H9 (cell line): ENCODE measurements around the gene CAMK1G. TPM values are rescaled to one million over a fixed set of nuclear protein-coding genes. Genes with fewer than 3 reads are reported as not detected.

ENCODE experiments used
- DNase-seq: peaks from one replicate; pipeline ENCODE4 v3.0.0-alpha.2; 2017
- H2AFZ ChIP-seq: one replicate; pipeline ENCODE4 v1.6.1; 2013; ENCODE audit warnings: mild to moderate bottlenecking, low read length, control low read depth, moderate library complexity
- H2AK5ac ChIP-seq: 2 replicates; pipeline ENCODE4 v1.6.1; 2013; ENCODE audit warnings: low read length, control low read depth, mixed read lengths; ENCODE audit not compliant: insufficient read length
- H2BK120ac ChIP-seq: one replicate; pipeline ENCODE4 v1.6.1; 2013; ENCODE audit warnings: low read depth, mild to moderate bottlenecking, low read length, control low read depth, inconsistent platforms; ENCODE audit not compliant: poor library complexity, severe bottlenecking
- H2BK12ac ChIP-seq: 2 replicates; pipeline ENCODE4 v1.6.1; 2013; ENCODE audit warnings: low read length, control low read depth, mixed read lengths, low read depth; ENCODE audit not compliant: insufficient read length
- H2BK15ac ChIP-seq: 2 replicates; pipeline ENCODE4 v1.6.1; 2013; ENCODE audit warnings: low read depth, low read length, control low read depth
- H2BK20ac ChIP-seq: one replicate; pipeline ENCODE4 v1.6.1; 2013; ENCODE audit warnings: low read depth, mild to moderate bottlenecking, low read length, control low read depth, inconsistent platforms; ENCODE audit not compliant: poor library complexity, severe bottlenecking
- H2BK5ac ChIP-seq: 2 replicates; pipeline ENCODE4 v1.6.1; 2013; ENCODE audit warnings: low read length, control low read depth, mixed read lengths; ENCODE audit not compliant: insufficient read length
- H3K14ac ChIP-seq: 2 replicates; pipeline ENCODE4 v1.6.1; 2013; ENCODE audit warnings: low read length, control low read depth; ENCODE audit not compliant: insufficient read depth
- H3K18ac ChIP-seq: 2 replicates; pipeline ENCODE4 v1.6.1; 2013; ENCODE audit warnings: low read depth, mild to moderate bottlenecking, mixed read lengths, low read length, control low read depth; ENCODE audit not compliant: insufficient read length
- H3K23ac ChIP-seq: 2 replicates; pipeline ENCODE4 v1.6.1; 2013; ENCODE audit warnings: low read length, control low read depth, mixed read lengths, low read depth; ENCODE audit not compliant: insufficient read length
- H3K23me2 ChIP-seq: 2 replicates; pipeline ENCODE4 v1.6.1; 2013; ENCODE audit warnings: low read depth, mild to moderate bottlenecking, mixed read lengths, low read length, control low read depth; ENCODE audit not compliant: insufficient read length, poor library complexity, severe bottlenecking
- H3K27ac ChIP-seq: 2 replicates; pipeline ENCODE4 v1.5.1; 2013; ENCODE audit warnings: low read length, control low read depth, mixed read lengths, low read depth; ENCODE audit not compliant: insufficient read length
- H3K27me3 ChIP-seq: 2 replicates; pipeline ENCODE4 v1.6.1; 2013; ENCODE audit warnings: low read length, control low read depth, inconsistent platforms; ENCODE audit not compliant: insufficient read depth
- H3K4ac ChIP-seq: 2 replicates; pipeline ENCODE4 v1.6.1; 2013; ENCODE audit warnings: low read depth, mild to moderate bottlenecking, control low read depth, inconsistent platforms, low read length, moderate library complexity
- H3K4me1 ChIP-seq: 2 replicates; pipeline ENCODE4 v1.6.1; 2013; ENCODE audit warnings: low read length, control low read depth, inconsistent platforms; ENCODE audit not compliant: insufficient read depth
- H3K4me2 ChIP-seq: 2 replicates; pipeline ENCODE4 v1.6.1; 2013; ENCODE audit warnings: low read length, control low read depth, mixed read lengths; ENCODE audit not compliant: insufficient read length, insufficient read depth
- H3K56ac ChIP-seq: 2 replicates; pipeline ENCODE4 v1.6.1; 2013; ENCODE audit warnings: low read depth, mild to moderate bottlenecking, mixed read lengths, low read length, control low read depth; ENCODE audit not compliant: insufficient read length
- H3K79me1 ChIP-seq: 2 replicates; pipeline ENCODE4 v1.6.1; 2013; ENCODE audit warnings: low read depth, mild to moderate bottlenecking, moderate library complexity, low read length, control low read depth, inconsistent platforms; ENCODE audit not compliant: insufficient read depth, poor library complexity, severe bottlenecking
- H3K79me2 ChIP-seq: 2 replicates; pipeline ENCODE4 v1.6.1; 2013; ENCODE audit warnings: low read length, control low read depth, inconsistent platforms; ENCODE audit not compliant: insufficient read depth
- H3K9ac ChIP-seq: 2 replicates; pipeline ENCODE4 v1.6.1; 2013; ENCODE audit warnings: low read length, control low read depth, mixed read lengths; ENCODE audit not compliant: insufficient read length; ENCODE audit errors: extremely low read depth
- H3K9me3 ChIP-seq: one replicate; pipeline ENCODE4 v1.6.1; 2013; ENCODE audit warnings: low read depth, low read length, inconsistent platforms; ENCODE audit not compliant: control insufficient read depth
- H3T11ph ChIP-seq: one replicate; pipeline ENCODE4 v1.6.1; 2013; ENCODE audit warnings: mild to moderate bottlenecking, low read length, control low read depth, inconsistent platforms
- H4K20me1 ChIP-seq: one replicate; pipeline ENCODE4 v1.6.1; 2013; ENCODE audit not compliant: control insufficient read depth, insufficient read length, insufficient read depth
- H4K5ac ChIP-seq: 2 replicates; pipeline ENCODE4 v1.6.1; 2013; ENCODE audit warnings: low read depth, mild to moderate bottlenecking, mixed read lengths, low read length, control low read depth; ENCODE audit not compliant: insufficient read length
- H4K8ac ChIP-seq: replicated peaks from 2 replicates; pipeline ENCODE4 v1.6.1; 2013; ENCODE audit warnings: low read length, control low read depth, mixed read lengths, low read depth; ENCODE audit not compliant: insufficient read length
- H4K91ac ChIP-seq: 2 replicates; pipeline ENCODE4 v1.6.1; 2013; ENCODE audit warnings: low read depth, mild to moderate bottlenecking, moderate library complexity, mixed read lengths, low read length, control low read depth; ENCODE audit not compliant: insufficient read length
- H3K27ac Mint-ChIP-seq, 3 experiments: 2 replicates in 2 of 3; 3 replicates in 1 of 3; pipeline ENCODE4 v1.8.0; 2020 to 2021; ENCODE audit warnings: mixed read lengths in 3 of 3, mild to moderate bottlenecking in 1 of 3, moderate library complexity in 1 of 3
- H3K27me3 Mint-ChIP-seq: 2 replicates; pipeline ENCODE4 v1.8.0; 2021; ENCODE audit warnings: low read depth, mild to moderate bottlenecking, moderate library complexity, mixed read lengths
- H3K36me3 Mint-ChIP-seq, 3 experiments: 2 replicates in 2 of 3; 3 replicates in 1 of 3; pipeline ENCODE4 v1.8.0; 2020 to 2021; ENCODE audit warnings: low read depth in 3 of 3, mixed read lengths in 3 of 3; ENCODE audit not compliant: insufficient read depth in 1 of 3
- H3K4me1 Mint-ChIP-seq, 2 experiments: 2 replicates each; pipeline ENCODE4 v1.8.0; 2020; ENCODE audit warnings: mixed read lengths in 2 of 2
- H3K4me3 Mint-ChIP-seq, 2 experiments: 2 replicates in 1 of 2; 3 replicates in 1 of 2; pipeline ENCODE4 v1.8.0; 2020 to 2021; ENCODE audit warnings: mild to moderate bottlenecking in 2 of 2, mixed read lengths in 2 of 2, moderate library complexity in 1 of 2
- H3K9me3 Mint-ChIP-seq, 2 experiments: 2 replicates in 1 of 2; 3 replicates in 1 of 2; pipeline ENCODE4 v1.8.0; 2020; ENCODE audit warnings: mild to moderate bottlenecking in 2 of 2, mixed read lengths in 2 of 2, moderate library complexity in 1 of 2
- CTCF ChIP-seq: fragments of 200-600 bp; sonication (generic); conservative IDR thresholded peaks from 3 replicates; pipeline ENCODE4 v1.8.0; 2021; ENCODE audit warnings: antibody characterized with exemption, mild to moderate bottlenecking
- WGBS: extraction: QIAGEN DNeasy Blood & Tissue Kit; methylation state at CpG from one replicate; pipeline ENCODE4 v1.1.7; 2013; ENCODE audit warnings: missing lambda C conversion rate, low lambda C conversion rate, mixed read lengths; ENCODE audit not compliant: insufficient read length; ENCODE audit errors: extremely low coverage; 5-methylcytosine and 5-hydroxymethylcytosine counted together
- total RNA-seq: library from RNA; stranded (reverse); gene quantifications from 2 replicates; pipeline ENCODE4 v1.2.1, GENCODE V29; 2021

CAMK1G gene
- total RNA-seq, 1 experiment from 2014 or later, result 0.28 TPM

GRCh38 chr1:209607102-209607794 lies 23.7 kb downstream of the CAMK1G start:
- no peaks in the 10 kb centered on the region for H3K36me3 Mint-ChIP-seq
- H3K14ac ChIP-seq, result no peak overlapping the region
- peaks cover 2% of the 10 kb centered on the region for H3K27me3 Mint-ChIP-seq

More at GRCh38 chr1:209607102-209607794, 23.7 kb downstream of the CAMK1G start:
- no peak for TF ChIP-seq CTCF
- H3K4me3 Mint-ChIP-seq, result no peak overlapping the region
- Histone ChIP-seq H3K27me3 (no peaks in the 10 kb centered on the region), H3K79me2 (no peaks in the 10 kb centered on the region), H2AFZ (no peak overlapping the region), H2BK120ac (no peak overlapping the region), H3K79me1 (no peaks in the 10 kb centered on the region), H4K20me1 (no peaks in the 10 kb centered on the region), H4K91ac (no peak overlapping the region), H3K27ac (no peak overlapping the region), H2AK5ac (no peak overlapping the region), H3K9me3 (no peaks in the 10 kb centered on the region), H3K4ac (no peak overlapping the region), H3K4me2 (no peak overlapping the region), H3K56ac (no peak overlapping the region), H2BK12ac (no peak overlapping the region), H3T11ph (no peak overlapping the region), H2BK20ac (no peak overlapping the region), H3K4me1 (no peaks in the 10 kb centered on the region), H2BK5ac (no peak overlapping the region), H2BK15ac (no peak overlapping the region), H4K5ac (no peak overlapping the region), H3K18ac (no peak overlapping the region), H3K23me2 (no peaks in the 10 kb centered on the region), H4K8ac (no peak overlapping the region), H3K9ac (no peak overlapping the region), H3K23ac (no peak overlapping the region)
- no peak overlapping the region for H3K27ac Mint-ChIP-seq
- H3K4me1 Mint-ChIP-seq, result no peaks in the 10 kb centered on the region
- H3K9me3 Mint-ChIP-seq, result no peaks in the 10 kb centered on the region
- WGBS, result no CpG with 5 or more reads among the region's 1 CpG
- DNase-seq, result no peak
